GM10248 (cell line): ENCODE data around the gene ELP5.

Source experiments
- CTCF ChIA-PET: fragments of 300-600 bp; sonication (Branson Sonifier 250); formaldehyde crosslinking; extraction: SDS; loops from one replicate; lab custom pipeline; 2021; ENCODE audit warnings: antibody characterized with exemption; lab: Yijun Ruan, JAX
- POLR2A ChIA-PET: fragments of 350-650 bp; sonication (Branson Sonifier 250); formaldehyde crosslinking; extraction: SDS; loops from one replicate; lab custom pipeline; 2020; ENCODE audit warnings: antibody characterized with exemption; lab: Yijun Ruan, JAX
- DNase-seq: peaks from one replicate; pipeline ENCODE4 v3.0.0; 2012; ENCODE audit errors: extremely low spot score
- TF ChIP-seq, protein P1 (sequence below): IDR thresholded peaks from 2 replicates; pipeline ENCODE4 v1.5.1; 2012; ENCODE audit warnings: mild to moderate bottlenecking, low read depth; ENCODE audit errors: extremely low read depth, missing control alignments, control extremely low read depth

The ELP5 gene

DNA sequence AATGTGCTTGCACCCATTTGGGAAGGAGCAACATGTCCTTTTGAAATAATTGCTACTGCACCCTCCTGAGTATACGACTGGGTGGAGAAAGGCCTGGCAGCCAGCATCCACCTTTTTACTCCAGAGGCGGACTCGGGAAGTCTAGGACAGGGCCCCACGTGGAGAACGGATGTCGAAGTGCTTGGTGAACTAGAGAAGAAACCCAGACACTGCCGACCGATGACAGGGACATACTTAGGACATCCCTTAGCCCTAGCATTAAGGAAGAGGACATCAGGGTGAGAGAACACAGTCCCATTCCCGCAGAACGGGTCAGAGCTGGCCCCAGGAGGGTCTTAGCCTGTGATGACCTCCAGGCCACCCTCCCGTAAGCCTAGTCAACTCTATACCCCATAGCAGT lies 38.7 kb downstream of the ELP5 start:
- DNase-seq, result no peak
- POLR2A ChIA-PET, result no interaction called here
- TF ChIP-seq, protein P1, sequence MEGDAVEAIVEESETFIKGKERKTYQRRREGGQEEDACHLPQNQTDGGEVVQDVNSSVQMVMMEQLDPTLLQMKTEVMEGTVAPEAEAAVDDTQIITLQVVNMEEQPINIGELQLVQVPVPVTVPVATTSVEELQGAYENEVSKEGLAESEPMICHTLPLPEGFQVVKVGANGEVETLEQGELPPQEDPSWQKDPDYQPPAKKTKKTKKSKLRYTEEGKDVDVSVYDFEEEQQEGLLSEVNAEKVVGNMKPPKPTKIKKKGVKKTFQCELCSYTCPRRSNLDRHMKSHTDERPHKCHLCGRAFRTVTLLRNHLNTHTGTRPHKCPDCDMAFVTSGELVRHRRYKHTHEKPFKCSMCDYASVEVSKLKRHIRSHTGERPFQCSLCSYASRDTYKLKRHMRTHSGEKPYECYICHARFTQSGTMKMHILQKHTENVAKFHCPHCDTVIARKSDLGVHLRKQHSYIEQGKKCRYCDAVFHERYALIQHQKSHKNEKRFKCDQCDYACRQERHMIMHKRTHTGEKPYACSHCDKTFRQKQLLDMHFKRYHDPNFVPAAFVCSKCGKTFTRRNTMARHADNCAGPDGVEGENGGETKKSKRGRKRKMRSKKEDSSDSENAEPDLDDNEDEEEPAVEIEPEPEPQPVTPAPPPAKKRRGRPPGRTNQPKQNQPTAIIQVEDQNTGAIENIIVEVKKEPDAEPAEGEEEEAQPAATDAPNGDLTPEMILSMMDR, result no peak
- CTCF ChIA-PET, result interaction anchor here (1.7 to 3.4 kb wide), 3 partner anchors 8 to 65 kb away, joined by 5 to 20 read pairs (median 7); partner anchors contain the start of gene SLC2A4

DNA sequence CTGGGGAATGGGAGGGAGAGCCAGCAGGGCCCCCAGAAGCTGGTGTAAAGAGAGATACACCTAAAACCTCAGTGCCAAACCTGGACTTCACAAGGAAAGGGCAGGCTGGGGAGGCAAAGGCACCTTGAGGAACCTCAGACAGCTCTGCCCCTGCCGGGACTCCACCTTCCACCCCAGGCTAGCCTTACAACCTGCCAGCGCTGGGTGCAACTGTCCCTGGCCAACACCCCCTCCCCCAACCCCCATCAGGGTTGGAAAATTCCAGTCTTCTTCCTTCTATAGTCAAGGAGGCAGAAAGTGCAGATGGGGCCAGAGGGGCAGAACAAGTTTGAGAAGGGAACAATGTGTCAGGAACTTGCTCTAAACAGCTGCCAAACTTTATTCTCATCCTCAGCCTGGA lies 40.2 kb downstream of the ELP5 start:
- no peak for DNase-seq
- ChIA-PET CTCF (interaction anchor here (1.1 to 3.4 kb wide), 5 partner anchors 10 to 32 kb away, joined by 3 to 20 read pairs (median 4); partner anchors contain the start of gene SLC2A4), POLR2A (no interaction called here)
- TF ChIP-seq, protein P1, result no peak

DNA sequence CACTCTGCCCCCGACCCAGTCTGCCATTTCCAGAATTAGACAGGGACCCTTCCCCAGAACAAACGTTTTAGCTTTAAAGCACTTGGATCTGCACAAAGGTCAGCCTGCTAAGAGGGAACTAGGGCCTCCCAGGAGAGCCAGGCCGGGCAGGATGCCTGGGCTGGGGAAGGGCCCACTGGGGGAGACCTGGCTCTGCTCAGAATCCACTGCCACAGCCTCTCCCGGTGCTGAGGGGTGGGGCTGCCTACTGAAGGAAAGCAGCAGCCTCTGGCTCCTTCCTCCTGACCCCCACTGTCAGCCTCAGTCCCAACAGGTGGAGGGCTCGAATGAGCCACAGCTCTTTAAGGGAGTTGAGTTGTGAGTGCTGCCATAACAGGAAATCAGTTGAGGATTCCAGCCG lies 40.7 kb downstream of the ELP5 start:
- POLR2A ChIA-PET, result no interaction called here
- no peak for DNase-seq
- TF ChIP-seq, protein P1, result no peak
- CTCF ChIA-PET, result interaction anchor here (1.1 to 3.4 kb wide), 4 partner anchors 10 to 33 kb away, joined by 3 to 20 read pairs (median 4); partner anchors contain the start of gene SLC2A4

DNA sequence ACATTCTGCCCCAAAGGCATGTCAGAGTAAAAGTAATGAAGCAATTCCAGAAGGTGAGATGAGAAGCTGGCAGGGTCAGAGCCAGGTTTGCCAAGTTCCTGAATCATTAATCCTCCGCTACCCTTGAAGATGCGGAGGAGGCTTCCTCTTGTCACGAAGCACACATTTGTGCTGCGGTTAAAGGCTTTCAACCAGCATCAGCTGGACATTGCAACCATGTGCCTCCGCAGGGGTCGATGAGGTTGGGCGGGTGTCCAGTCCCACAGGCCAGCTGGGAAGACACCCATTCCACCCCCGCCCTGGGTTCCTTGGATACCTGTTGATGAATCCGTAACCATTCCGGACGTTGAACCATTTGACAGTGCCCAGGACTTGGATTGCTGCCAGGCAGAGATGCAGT lies 41.1 kb downstream of the ELP5 start:
- no peak for DNase-seq
- ChIA-PET POLR2A (no interaction called here), CTCF (interaction anchor here (1.4 to 3.4 kb wide), 3 partner anchors 11 to 33 kb away, joined by 3 to 20 read pairs (median 4); partner anchors contain the start of gene SLC2A4)
- TF ChIP-seq, protein P1, result no peak

DNA sequence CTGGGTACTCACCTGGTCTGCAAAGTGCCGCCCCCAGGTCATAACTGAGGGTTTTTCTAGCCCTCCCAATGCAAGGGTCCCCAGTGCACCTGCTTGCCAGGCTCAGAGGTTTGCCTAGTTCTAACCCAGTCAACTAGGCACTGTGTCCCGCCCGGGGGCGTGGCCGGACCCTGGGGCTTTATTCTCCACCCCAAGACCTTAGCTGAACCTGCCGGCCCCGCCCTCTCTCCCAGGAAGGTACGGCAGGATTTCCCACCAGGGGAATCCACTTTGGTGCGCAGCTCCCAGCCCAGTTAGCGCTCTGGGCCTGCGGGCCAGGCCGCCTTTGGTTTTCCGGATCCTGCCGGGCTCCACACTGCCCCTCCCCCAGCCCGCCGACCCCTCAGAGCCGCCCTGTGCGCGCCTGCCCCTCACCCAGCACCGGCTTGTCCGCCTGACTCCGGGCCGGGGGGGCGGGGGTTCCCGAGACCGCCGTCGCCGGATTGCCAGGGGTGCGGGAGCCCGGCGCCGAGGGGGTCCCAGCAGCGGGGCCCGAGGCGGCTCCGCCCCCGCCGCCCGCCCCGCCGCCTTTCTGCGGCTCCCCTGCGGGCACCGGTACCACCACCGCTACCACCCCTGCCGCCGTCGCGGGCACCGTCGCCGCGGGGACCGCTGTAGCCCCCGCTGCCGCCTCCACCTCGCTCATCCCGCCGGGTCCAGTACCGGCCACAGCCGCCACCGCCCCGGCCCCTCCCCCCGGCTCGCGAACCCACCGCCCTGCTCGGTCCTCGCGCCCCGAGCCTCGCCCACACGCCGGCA lies 42.0 kb downstream of the ELP5 start:
- CTCF ChIA-PET, result interaction anchor here (0.9 to 3.4 kb wide), 2 partner anchors 8 to 11 kb away, joined by 3 to 20 read pairs; partner anchors contain the start of gene SLC2A4
- POLR2A ChIA-PET, result interaction anchor here (0.6 kb wide), 1 partner anchor 9 kb away, joined by 3 read pairs; no protein-coding TSS in a partner anchor
- no peak for DNase-seq
- TF ChIP-seq, protein P1, result no peak

DNA sequence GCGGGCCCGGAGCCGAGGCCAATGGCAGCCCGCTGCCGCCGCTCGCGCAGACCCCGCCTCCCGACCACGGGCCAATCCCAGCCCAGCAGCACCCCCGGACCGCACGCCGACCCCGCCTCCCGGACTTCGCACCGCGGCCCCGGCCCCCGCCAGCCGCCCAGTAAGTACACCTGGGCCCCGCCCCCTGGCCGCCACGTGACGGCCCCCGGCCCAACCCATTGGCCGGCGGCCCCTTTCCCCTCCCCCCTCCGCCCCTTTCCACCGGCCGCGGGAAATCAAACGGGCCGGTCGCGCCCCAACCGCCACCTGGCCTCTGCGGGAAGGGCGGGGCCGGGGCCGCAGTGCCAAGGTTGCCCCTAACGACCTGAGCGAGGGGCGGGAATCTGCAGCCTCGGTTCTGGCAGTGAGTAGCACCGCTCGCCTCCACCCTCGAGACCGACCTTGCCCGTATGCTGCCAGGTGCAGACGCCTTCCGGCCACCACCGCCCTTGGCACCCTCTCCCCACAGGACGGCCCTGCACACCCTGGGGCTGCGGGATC lies 42.7 kb downstream of the ELP5 start, which contains the start of gene YBX2:
Gene YBX2 (minus strand): TSS at position 26 of the 540 bp plus-strand sequence. CDS start 139 bp downstream, outside the sequence.
- POLR2A ChIA-PET, result no interaction called here
- TF ChIP-seq, protein P1, result no peak
- CTCF ChIA-PET, result no interaction called here
- peak; percentile 86 for DNase-seq
